B cell (primary cell): ENCODE measurements around the gene CCDC80. TPM values are rescaled to one million over a fixed set of nuclear protein-coding genes. Genes with fewer than 3 reads are reported as not detected.

Experiments used
- ATAC-seq: fragments of 200-7000 bp; cut with Tn5 transposase; one replicate; pipeline ENCODE4 v1.10.0; 2021; ENCODE audit warnings: low read depth, mild to moderate bottlenecking, moderate number of reproducible peaks, moderate library complexity
- CTCF ChIA-PET: fragments of 350-600 bp; sonication (Branson Sonifier 250); formaldehyde crosslinking; loops from one replicate; lab custom pipeline; 2021; ENCODE audit warnings: antibody characterized with exemption, inconsistent platforms; lab: Charles Lee
- POLR2A ChIA-PET: fragments of 350-600 bp; sonication (Branson Sonifier 250); formaldehyde crosslinking; loops from one replicate; lab custom pipeline; 2021; ENCODE audit warnings: antibody characterized with exemption; lab: Charles Lee
- DNase-seq: peaks from one replicate; pipeline ENCODE4 v3.0.0; 2013
- H2AFZ ChIP-seq: 2 replicates; pipeline ENCODE4 v1.6.1; 2012; ENCODE audit warnings: mild to moderate bottlenecking, low read depth, low read length; ENCODE audit not compliant: insufficient read depth, poor library complexity, severe bottlenecking
- H3K27ac ChIP-seq, 2 donors: 1 replicate in 1 of 2; 2 replicates in 1 of 2; pipeline ENCODE4 v1.5.1; 2012 to 2013; ENCODE audit warnings: low read length in 2 of 2, mild to moderate bottlenecking in 2 of 2, moderate library complexity in 1 of 2
- H3K27me3 ChIP-seq, 4 experiments: fragments of 200-600 bp in 1 of 4; sonication (generic) in 1 of 4; replicated peaks in 1 of 4; 1 replicate in 2 of 4; 2 replicates in 2 of 4; pipeline versions ENCODE4 v1.6.1 to v1.7.0; 2013 to 2016; ENCODE audit warnings: low read length in 3 of 4, mild to moderate bottlenecking in 2 of 4, mixed read lengths in 1 of 4, moderate library complexity in 1 of 4; ENCODE audit not compliant: insufficient read depth in 4 of 4, control insufficient read depth in 3 of 4; ENCODE audit errors: control extremely low read depth in 1 of 4
- H3K36me3 ChIP-seq, 2 experiments: replicated peaks in 1 of 2; 1 replicate in 1 of 2; 2 replicates in 1 of 2; pipeline versions ENCODE4 v1.6.1 to v1.7.1; 2013; ENCODE audit warnings: low read length in 1 of 2; ENCODE audit not compliant: insufficient read depth in 2 of 2, control insufficient read depth in 1 of 2; ENCODE audit errors: control extremely low read depth in 1 of 2, extremely low read depth in 1 of 2
- H3K4me1 ChIP-seq, 2 donors: fragments of 200-600 bp in 1 of 2; sonication (generic) in 1 of 2; 1 replicate in 1 of 2; 2 replicates in 1 of 2; pipeline versions ENCODE4 v1.5.1 to v1.6.1; 2013 to 2017; ENCODE audit warnings: low read length in 2 of 2; ENCODE audit not compliant: control insufficient read depth in 2 of 2, insufficient read depth in 2 of 2
- H3K4me2 ChIP-seq: replicated peaks from 2 replicates; pipeline ENCODE3; 2012; ENCODE audit warnings: mild to moderate bottlenecking, low read depth, low read length; ENCODE audit not compliant: poor library complexity, severe bottlenecking
- H3K4me3 ChIP-seq, 5 experiments: fragments of 200-600 bp in 1 of 5; sonication (generic) in 1 of 5; 1 replicate in 3 of 5; 2 replicates in 2 of 5; pipeline versions ENCODE4 v1.5.1 to v1.7.0; 2011 to 2016; ENCODE audit warnings: low read length in 4 of 5, mild to moderate bottlenecking in 4 of 5, low read depth in 2 of 5, control low read depth in 1 of 5, moderate library complexity in 1 of 5; ENCODE audit not compliant: insufficient read depth in 1 of 5; ENCODE audit errors: control extremely low read depth in 1 of 5, extremely low read depth in 1 of 5
- H3K79me2 ChIP-seq: fragments of 200-600 bp; sonication (generic); one replicate; pipeline ENCODE4 v1.6.0; 2016; ENCODE audit warnings: low read length; ENCODE audit not compliant: control insufficient read depth, insufficient read depth
- H3K9ac ChIP-seq: fragments of 200-600 bp; sonication (generic); 2 replicates; pipeline ENCODE4 v1.6.1; 2017; ENCODE audit warnings: mild to moderate bottlenecking, low read length, moderate library complexity
- H3K9me3 ChIP-seq, 3 donors: one replicate each; pipeline versions ENCODE4 v1.6.1 to v1.7.1; 2013; ENCODE audit warnings: low read length in 2 of 3; ENCODE audit not compliant: control insufficient read depth in 2 of 3, insufficient read depth in 1 of 3; ENCODE audit errors: control extremely low read depth in 1 of 3
- H4K20me1 ChIP-seq: 2 replicates; pipeline ENCODE4 v1.6.0; 2012; ENCODE audit warnings: mild to moderate bottlenecking, low read length; ENCODE audit not compliant: insufficient read depth, control insufficient read depth, poor library complexity, severe bottlenecking
- H3K27ac Mint-ChIP-seq: one replicate; pipeline ENCODE4 v1.8.0; 2021; ENCODE audit warnings: mixed read lengths
- H3K27me3 Mint-ChIP-seq: one replicate; pipeline ENCODE4 v1.8.0; 2021; ENCODE audit warnings: mixed read lengths
- H3K4me1 Mint-ChIP-seq: one replicate; pipeline ENCODE4 v1.8.0; 2021; ENCODE audit warnings: mixed read lengths
- H3K4me3 Mint-ChIP-seq: one replicate; pipeline ENCODE4 v1.8.0; 2021; ENCODE audit warnings: mixed read lengths
- H3K9me3 Mint-ChIP-seq: one replicate; pipeline ENCODE4 v1.8.0; 2022; ENCODE audit warnings: mixed read lengths; ENCODE audit not compliant: insufficient read depth
- EZH2 ChIP-seq: IDR thresholded peaks from 2 replicates; pipeline ENCODE4 v1.6.1; 2012; ENCODE audit warnings: borderline replicate concordance, low read depth, mild to moderate bottlenecking, moderate library complexity, low read length; ENCODE audit not compliant: insufficient read depth, poor library complexity, severe bottlenecking
- WGBS: methylation state at CpG from one replicate; pipeline ENCODE4 v1.1.5; 2013; ENCODE audit warnings: missing lambda C conversion rate; ENCODE audit not compliant: insufficient coverage; 5-methylcytosine and 5-hydroxymethylcytosine counted together
- intact Hi-C: fragments of 100-400 bp; cut with micrococcal nuclease; formaldehyde crosslinking; loops from one replicate; pipeline ENCODE4 v1.10.0; 2022
- polyA plus RNA-seq: library from polyadenylated mRNA; depleted of rRNA; stranded (reverse); fragments of >200 nt; gene quantifications from 2 replicates; pipeline ENCODE4 v1.2.3, GENCODE V29; 2012
- total RNA-seq, 2 donors: library from RNA; stranded (reverse); fragments of 120-200 nt in 1 of 2; gene quantifications; 1 replicate in 1 of 2; 2 replicates in 1 of 2; pipeline versions ENCODE4 v1.2.3 to v1.2.4, GENCODE V29; 2013 to 2022
- TF ChIP-seq, protein P1 (sequence below): fragments of 200-600 bp; IDR thresholded peaks from one replicate; pipeline ENCODE4 v1.8.0; 2022; ENCODE audit warnings: antibody characterized with exemption, mild to moderate bottlenecking

Gene CCDC80
- total and polyA plus RNA-seq, 2 donors (not counting 1 experiment from before 2014, with no cell fraction given): under 0.01 TPM; not detected in 1

DNA sequence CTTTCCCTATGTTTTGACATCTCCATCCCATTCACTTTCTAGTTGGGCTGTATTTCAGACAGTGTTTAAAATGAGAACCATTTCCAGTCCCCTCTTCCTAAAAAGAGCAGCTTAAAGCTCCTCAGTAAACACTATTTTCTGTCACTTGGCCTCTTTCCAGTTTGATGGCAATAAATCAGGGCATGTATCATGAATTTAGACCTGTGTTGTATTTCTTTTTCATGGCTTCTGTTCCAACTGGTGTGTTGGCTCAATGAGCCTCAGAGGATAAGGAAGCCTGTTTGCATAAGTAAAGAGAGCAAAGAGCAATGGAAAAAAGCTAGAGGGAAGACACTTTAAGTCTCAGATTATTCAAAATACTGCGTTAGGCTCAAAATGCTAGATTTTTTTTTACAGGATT is 7.2 kb downstream of the CCDC80 start:
- Histone ChIP-seq H3K27ac (no peak overlapping the region), H3K4me1 (no peaks in the 10 kb centered on the region), H3K9ac (no peak overlapping the region), H3K4me3 (no peak overlapping the region), H3K27me3 (no peaks in the 10 kb centered on the region), H4K20me1 (no peaks in the 10 kb centered on the region), H3K79me2 (no peaks in the 10 kb centered on the region), H2AFZ (no peak overlapping the region), H3K9me3 (no peaks in the 10 kb centered on the region), H3K36me3 (no peaks in the 10 kb centered on the region), H3K4me2 (no peak overlapping the region)
- POLR2A ChIA-PET: no interaction called here
- Mint-ChIP-seq H3K4me3 (no peak overlapping the region), H3K27me3 (no peaks in the 10 kb centered on the region), H3K9me3 (no peaks in the 10 kb centered on the region), H3K4me1 (no peaks in the 10 kb centered on the region), H3K27ac (no peak overlapping the region)
- TF ChIP-seq EZH2: no peak
- TF ChIP-seq, protein P1, sequence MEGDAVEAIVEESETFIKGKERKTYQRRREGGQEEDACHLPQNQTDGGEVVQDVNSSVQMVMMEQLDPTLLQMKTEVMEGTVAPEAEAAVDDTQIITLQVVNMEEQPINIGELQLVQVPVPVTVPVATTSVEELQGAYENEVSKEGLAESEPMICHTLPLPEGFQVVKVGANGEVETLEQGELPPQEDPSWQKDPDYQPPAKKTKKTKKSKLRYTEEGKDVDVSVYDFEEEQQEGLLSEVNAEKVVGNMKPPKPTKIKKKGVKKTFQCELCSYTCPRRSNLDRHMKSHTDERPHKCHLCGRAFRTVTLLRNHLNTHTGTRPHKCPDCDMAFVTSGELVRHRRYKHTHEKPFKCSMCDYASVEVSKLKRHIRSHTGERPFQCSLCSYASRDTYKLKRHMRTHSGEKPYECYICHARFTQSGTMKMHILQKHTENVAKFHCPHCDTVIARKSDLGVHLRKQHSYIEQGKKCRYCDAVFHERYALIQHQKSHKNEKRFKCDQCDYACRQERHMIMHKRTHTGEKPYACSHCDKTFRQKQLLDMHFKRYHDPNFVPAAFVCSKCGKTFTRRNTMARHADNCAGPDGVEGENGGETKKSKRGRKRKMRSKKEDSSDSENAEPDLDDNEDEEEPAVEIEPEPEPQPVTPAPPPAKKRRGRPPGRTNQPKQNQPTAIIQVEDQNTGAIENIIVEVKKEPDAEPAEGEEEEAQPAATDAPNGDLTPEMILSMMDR: no peak
- ATAC-seq (no peak), DNase-seq (no peak)
- no CpG with 5 or more reads among the region's 1 CpG for WGBS
- intact Hi-C loops: no loop called here
- CTCF ChIA-PET: interaction anchor here (1.2 to 1.7 kb wide), 2 partner anchors 9 to 101 kb away, joined by 3 to 6 read pairs; no protein-coding TSS in a partner anchor

GRCh38 chr3:112633191-112633590 is 7.8 kb downstream of the CCDC80 start:
- no peak overlapping the region for H3K9ac ChIP-seq
- H3K4me1 Mint-ChIP-seq: no peaks in the 10 kb centered on the region
- ChIA-PET POLR2A (no interaction called here), CTCF (interaction anchor here (1.2 to 1.7 kb wide), 3 partner anchors 9 to 101 kb away, joined by 3 to 6 read pairs (median 4); no protein-coding TSS in a partner anchor)
- no peak overlapping the region for H3K27ac ChIP-seq
- TF ChIP-seq, protein P1: no peak
- no peak for TF ChIP-seq EZH2
- no peaks in the 10 kb centered on the region for H3K4me1 ChIP-seq
- WGBS: 60% methylated on average over 2 of the region's 3 CpGs
- H3K9me3 ChIP-seq: no peaks in the 10 kb centered on the region
- ATAC-seq: no peak
- no peaks in the 10 kb centered on the region for H3K9me3 Mint-ChIP-seq
- H4K20me1 ChIP-seq: no peaks in the 10 kb centered on the region
- no peak overlapping the region for H3K4me2 ChIP-seq
- no peak overlapping the region for H3K27ac Mint-ChIP-seq
- no peak overlapping the region for H3K4me3 ChIP-seq
- intact Hi-C loops: no loop called here
- no peak overlapping the region for H2AFZ ChIP-seq
- no peaks in the 10 kb centered on the region for H3K79me2 ChIP-seq
- H3K27me3 ChIP-seq: no peaks in the 10 kb centered on the region
- H3K4me3 Mint-ChIP-seq: no peak overlapping the region
- no peaks in the 10 kb centered on the region for H3K27me3 Mint-ChIP-seq
- no peaks in the 10 kb centered on the region for H3K36me3 ChIP-seq
- no peak for DNase-seq
